H1 (cell line): ENCODE results near the gene RMND5A. TPM values are rescaled to one million over a fixed set of nuclear protein-coding genes. Genes with fewer than 3 reads are reported as not detected.

Experiments
- ATF2 ChIP-seq: IDR thresholded peaks from 2 replicates; pipeline ENCODE4 v1.6.1; 2012; ENCODE audit warnings: low read length, inconsistent platforms
- ATF3 ChIP-seq: IDR thresholded peaks from 2 replicates; pipeline ENCODE4 v1.6.1; 2011; ENCODE audit warnings: low read depth, mild to moderate bottlenecking, low read length; ENCODE audit not compliant: insufficient read depth
- CREB1 ChIP-seq: IDR thresholded peaks from 2 replicates; pipeline ENCODE4 v1.6.1; 2012; ENCODE audit warnings: inconsistent platforms
- EZH2 ChIP-seq: fragments of 200-600 bp; sonication (generic); IDR thresholded peaks from 2 replicates; pipeline ENCODE4 v1.7.1; 2012; ENCODE audit warnings: low read depth, mild to moderate bottlenecking, moderate library complexity, low read length, inconsistent platforms; ENCODE audit not compliant: severe bottlenecking
- GABPA ChIP-seq: IDR thresholded peaks from 2 replicates; pipeline ENCODE4 v1.6.1; 2011; ENCODE audit warnings: mild to moderate bottlenecking, low read length, moderate library complexity, borderline replicate concordance; ENCODE audit not compliant: insufficient read depth
- JUN ChIP-seq: IDR thresholded peaks from 2 replicates; pipeline ENCODE4 v1.6.1; 2011; ENCODE audit warnings: low read depth, mild to moderate bottlenecking, improper control_type of control experiment, low read length
- NANOG ChIP-seq: IDR thresholded peaks from 2 replicates; pipeline ENCODE4 v1.6.1; 2011; ENCODE audit warnings: low read length, low read depth, mild to moderate bottlenecking, inconsistent platforms; ENCODE audit not compliant: insufficient read depth, poor library complexity, severe bottlenecking
- polyA plus RNA-seq, 7 experiments: library from polyadenylated mRNA; depleted of rRNA in 3 of 7; stranded (reverse) in 5 of 7; unstranded in 2 of 7; fragments of >200 nt in 5 of 7; fragments of 200-250 nt in 2 of 7; gene quantifications; 1 replicate in 5 of 7; 2 replicates in 1 of 7; 4 replicates in 1 of 7; pipeline versions ENCODE4 v1.2.1 to v1.2.3, GENCODE V29; 2011 to 2013; ENCODE audit warnings: missing spikeins in 2 of 7, mixed read lengths in 2 of 7
- total RNA-seq: library from RNA; stranded (reverse); fragmentation: NEBNext Ultra II Directional; extraction: Animal tissue kit (Norgen Biotek cat#: 25700); gene quantifications from 2 replicates; pipeline ENCODE4 v1.2.1, GENCODE V29; 2021

RMND5A gene
- total and polyA plus RNA-seq, 2 of the 8 experiments (the other 6 are each of a cell fraction or from before 2014, with no cell fraction given), result 21.0 to 66.2 TPM

DNA sequence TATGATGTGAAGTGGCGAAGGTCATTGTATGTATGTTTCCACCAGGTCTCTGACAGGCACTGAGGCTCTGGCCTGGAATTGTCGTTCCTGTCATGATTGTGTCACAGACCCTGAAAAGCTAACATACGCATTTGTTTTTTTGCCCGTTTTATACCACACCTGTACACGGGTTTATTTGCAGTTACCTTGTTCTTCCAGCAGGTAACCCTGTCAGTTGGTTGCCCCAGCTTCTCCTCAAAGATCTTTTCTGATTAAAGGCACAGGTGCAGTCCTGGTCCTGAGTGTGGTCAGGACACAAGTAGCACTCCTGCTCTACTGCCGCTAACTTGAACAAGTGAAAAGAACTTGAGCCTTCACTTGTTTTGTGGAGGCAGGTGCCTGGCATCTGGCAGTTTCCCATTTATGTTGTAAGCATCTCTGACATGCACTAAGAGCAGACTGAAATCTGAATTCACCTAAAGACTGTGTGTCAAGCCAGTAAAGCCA, 50.8 kb downstream of the RMND5A start (continued):
- TF ChIP-seq ATF3 (no peak), ATF2 (no peak), NANOG (no peak), CREB1 (no peak), EZH2 (no peak), JUN (no peak), GABPA (no peak)
